Activated CD4-positive, CD25-positive, alpha-beta regulatory T cell treated with anti-CD3 and anti-CD28 coated beads, Interleukin-2, amount 50 U/mL, for 72 hours (primary cell): ENCODE data around the gene OR2AT4.
"Not testable (repeated sequence)": the region's sequence is repeated elsewhere in the genome, so short reads cannot be mapped to it uniquely, and the experiment has no call there.

Source experiments
- DNase-seq: peaks from one replicate; pipeline ENCODE4 v3.0.0; 2021

OR2AT4 gene

DNA sequence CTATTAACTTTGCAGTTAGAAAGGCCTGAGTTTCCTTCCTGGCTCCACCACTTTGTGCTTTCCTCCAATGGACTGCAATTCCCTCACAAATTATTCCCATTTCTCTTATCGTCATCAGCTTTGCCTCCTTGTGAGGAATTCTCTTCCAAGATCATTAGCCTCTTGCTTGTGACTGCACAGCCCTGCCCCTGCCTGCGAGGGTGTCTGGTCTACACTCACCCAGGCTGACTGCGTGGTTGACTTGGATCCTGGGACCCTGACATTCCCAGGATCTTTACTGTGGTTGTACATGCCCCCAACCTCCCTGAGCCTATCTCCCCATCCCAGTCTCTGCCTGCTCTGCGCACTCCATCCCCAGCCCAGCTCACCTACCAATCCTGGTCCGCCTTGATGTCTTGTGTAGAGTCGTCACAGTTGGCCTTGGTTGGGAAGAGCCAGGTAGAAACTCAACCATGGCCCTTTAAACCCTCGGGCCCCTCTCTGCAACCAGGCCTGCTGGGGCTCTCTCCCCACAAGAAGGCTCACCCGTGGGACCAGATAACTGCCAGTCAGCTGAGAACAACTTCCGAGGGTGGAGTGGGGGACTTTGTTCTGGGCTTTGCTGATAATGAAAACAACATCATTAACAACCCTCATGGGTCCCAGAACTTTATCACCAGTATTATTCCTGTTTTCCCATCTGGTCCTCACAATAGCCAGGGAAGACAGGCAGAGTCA, at the start of gene OR2AT4:
Gene OR2AT4, minus strand, starts transcription at position 421 of the 717 bp plus-strand sequence.
- DNase-seq = no peak

DNA sequence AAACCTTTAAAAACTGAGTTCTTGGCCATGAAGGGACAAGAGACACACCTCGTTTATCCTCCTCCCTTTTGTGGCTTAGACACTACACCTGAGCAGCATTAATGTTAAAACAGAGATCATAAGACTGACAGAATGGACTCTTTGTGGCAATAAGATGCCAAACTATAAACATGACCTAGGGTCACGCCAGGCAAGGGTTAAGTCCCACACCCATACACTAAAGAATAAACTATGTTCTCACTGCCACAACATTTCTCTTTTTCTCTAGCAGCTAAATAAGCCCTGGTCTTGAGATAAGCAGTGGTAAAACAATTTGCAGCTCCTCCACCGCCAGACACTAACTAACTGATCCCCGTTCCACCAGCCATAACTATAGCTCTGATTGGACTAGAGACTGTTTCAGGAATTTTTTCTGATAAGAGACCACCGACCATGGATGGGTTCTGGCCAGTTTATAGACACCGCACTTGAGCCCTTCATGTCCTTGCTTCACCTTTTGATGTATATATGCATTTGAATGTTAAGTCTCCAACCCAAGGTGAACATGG, 49.4 kb upstream of the OR2AT4 start:
- DNase-seq = no peak

DNA sequence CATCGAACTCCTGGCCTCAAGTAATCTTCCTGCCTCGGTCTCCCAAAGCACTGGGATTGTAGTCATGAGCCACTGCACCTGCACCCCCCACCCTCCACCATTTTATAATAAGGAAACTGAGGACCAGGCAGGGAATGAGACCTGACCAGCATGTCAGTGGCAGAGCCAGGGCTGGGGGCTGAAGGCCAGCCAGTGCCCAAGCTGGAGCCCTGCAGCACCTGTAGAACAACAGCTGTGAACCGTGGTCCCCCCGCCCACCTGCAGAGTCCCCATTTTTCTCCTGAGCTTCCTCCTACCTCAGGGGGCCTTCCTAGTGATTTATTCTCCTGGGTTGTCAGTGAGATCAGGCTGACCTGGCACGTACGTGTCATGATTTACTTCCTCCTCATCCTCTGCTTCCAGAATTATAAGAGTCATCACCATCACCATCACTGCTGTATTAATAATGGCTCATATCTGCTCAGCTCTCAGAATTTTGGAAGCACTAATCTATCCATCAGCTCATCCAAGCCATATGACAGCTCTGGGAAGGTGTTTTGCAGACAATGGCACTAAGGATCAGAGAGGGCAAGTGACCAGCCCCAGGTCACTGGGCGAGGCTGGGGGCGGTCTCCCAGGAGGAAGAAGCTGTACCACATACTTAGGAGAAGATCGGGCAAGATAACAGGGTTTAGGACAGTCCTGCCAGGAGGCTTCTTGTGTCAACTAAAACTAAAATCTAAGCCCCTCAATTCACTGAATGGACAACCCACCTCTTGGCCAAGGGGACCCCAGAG, 48.7 kb upstream of the OR2AT4 start:
- no peak for DNase-seq

DNA sequence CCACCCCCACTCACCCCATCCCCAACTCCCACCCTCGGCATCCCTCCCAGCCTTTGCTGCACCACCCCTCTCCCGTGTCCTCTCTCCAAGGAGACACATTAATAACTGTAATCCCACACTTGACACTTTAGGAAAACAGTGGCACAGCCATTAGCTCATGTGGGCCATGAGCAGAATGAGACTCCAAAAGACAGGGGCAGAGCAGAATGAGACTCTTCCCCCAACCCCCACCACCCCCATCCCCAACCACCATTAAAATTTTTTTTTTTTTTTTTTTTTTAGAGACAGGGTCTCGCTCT, 48.0 kb upstream of the OR2AT4 start:
- DNase-seq = no peak

DNA sequence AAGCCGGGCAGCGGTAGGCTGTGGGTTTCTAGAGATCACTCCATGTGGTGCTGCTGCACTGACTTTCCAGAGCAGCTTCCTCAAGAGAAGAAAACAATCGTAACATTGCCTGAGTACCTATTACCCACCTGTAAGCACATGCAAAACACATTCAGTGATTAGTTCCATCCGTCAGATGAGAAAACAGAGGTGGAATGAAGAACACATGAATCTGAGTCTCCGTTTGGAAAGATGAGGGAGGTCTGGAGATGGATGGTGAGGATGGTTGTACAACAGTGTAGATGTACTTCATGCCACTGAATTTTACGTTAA, 46.7 kb upstream of the OR2AT4 start:
- DNase-seq = no peak

DNA sequence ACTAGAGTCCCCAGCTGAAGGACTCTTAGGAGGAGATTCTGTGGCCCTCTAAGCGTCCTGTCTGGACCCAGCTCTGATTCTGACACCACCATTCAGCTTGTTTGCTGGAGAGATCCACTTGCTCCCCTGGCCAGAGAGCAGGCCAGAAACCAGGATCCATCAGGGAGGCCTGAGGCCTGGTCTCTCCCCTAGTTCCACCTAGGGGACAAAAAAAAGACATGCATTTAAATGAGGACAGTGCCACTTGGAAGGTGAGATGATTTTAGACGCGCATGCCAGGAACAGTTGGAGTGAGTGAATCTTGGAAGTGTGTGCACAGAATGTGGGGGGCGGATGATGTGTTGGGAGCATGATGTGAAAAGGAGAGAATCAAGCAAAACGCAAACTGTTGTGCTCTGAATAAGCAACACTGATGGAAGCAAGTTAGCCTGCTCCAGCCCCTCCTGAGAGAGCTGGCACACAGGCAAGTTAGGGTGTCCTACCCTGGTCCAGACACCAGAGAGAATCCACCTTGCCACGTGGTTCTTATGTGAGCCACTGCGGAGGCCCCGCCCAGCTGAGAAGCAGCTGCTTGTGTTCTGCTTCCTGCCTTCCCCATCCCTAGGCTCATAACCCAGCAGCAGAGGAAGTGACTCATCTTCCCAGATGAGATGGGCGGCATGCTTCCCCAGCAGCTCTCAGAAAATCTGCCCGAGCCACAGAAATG, 46.2 kb upstream of the OR2AT4 start:
- DNase-seq = peak; percentile 68

DNA sequence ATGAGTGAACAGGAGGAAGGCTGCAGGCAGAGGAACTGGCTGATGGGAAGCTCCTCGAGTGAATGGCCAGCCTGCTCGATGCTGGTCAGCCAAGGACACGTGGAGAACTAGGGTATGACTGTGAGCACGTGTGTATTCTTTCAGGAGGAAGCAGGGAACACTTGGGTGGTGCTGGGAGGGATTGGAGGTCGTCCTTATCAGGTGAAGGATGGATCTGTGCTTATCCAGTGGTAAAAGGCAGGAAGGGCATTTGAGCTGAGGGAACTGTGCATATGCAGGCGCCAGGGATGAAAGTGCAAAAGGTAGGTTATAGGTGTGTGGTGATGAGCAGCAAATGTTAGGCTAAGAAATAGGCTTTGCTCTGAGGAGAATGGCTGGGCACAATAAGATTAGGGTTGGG, 44.5 kb upstream of the OR2AT4 start:
- DNase-seq = no peak

DNA sequence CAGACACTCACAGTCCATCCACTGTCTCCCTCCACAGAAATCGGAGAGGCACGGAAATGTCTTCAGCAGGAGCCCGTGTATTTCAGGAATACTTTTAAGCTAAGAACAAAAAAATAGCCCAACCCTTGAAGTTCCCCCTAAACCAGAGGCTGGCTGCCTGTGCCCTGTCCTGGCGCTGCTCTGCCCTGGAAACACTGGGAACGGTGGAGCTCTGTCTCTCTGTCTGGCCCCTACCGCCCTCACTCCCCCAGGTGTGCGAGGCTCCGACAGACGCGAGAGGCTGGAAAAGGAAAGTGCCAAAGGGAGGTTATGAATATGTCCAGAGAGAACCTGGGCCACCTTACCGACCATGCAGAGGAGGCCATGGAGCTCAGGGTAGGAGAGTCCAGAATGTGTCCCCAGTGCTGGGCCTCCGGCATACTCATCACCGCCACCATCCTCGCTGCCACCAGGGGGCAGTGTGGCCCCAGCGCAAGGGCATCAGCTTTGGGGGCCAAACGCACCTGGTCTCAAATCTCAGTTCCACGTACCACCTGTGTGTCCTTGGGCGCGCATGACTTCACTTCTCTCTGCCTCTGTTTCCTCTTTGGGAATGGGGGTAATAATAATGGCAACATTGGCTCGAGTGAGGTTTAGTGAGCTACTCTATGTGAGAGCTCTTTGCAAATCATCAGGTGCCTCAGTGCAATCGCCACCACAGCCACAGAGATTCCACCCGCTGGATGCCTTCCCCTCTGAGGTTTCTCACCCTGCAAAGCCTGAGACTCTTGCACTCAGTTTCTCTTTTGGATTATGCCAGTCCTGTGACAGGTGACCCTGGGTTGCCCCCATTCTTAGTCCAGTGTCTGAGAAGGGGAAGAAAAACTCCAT, 43.8 kb upstream of the OR2AT4 start:
- DNase-seq = peak; percentile 83

DNA sequence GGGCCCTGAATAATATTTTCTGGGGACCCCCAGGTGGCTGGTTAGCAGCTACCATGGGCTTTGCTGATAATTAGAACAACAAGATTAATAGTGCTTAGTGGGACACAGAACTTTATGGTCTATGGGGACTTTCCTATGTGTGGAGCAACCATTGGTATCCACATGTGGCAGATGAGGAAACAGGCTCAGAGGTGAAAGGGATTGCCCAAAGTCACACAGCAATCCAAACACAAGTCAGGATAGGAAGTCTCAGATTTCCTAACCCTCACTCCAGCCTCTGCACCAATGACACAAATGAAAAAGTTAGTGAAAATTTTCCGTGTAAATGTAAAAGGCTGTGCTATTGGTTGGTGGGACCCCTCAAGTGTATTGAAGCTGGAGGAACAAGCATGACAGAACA, 39.0 kb upstream of the OR2AT4 start:
- DNase-seq = no peak

DNA sequence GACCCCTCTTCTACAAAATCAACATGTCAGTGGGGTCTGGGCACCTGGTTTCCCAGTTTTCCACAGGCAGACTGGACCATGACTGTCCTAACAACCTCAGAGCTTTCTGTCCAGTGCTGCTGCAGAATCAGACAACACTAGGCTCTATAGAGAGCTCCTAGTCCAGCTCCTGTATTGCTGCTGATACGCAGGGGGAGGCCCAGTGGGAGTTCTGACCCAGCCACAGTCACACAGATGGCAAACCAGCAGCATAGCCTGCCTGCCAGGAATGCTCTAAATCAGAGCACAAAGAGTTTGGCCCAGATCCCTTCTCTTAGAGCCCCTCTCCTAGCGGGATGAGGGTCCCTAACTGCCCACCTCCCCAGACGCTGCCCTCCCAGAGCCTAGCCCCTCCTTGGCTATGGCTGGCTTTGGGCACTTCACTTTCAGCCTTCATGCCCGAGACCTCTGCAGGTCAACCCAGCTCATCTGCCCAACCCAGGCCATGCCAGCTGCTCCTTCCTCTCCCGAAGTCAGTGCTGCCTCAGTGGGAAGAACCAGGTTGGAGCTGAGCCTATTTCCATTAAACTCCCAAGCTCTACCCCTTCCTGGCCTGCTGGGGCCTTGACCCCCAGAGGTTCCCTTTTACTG, 38.5 kb upstream of the OR2AT4 start:
- no peak for DNase-seq

DNA sequence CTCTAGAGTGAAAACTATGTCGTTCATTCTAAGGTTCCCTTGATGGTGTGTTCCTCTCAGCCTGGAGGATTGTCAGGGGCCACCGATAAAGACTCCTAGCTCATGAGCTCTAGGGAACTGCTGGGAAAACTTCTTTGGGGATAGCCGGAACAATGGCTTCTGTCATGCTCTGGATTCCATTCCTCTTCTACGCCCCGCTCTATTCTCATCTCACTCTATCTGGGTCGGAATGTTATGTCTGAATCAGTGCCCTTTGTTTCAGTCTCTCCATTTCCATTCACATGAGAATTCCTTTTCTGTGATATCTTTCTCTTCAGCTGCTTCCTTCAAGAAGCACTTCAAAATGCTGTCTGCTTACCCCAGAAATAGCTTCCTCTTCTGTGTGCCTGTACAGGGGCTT, 37.3 kb upstream of the OR2AT4 start:
- no peak for DNase-seq

DNA sequence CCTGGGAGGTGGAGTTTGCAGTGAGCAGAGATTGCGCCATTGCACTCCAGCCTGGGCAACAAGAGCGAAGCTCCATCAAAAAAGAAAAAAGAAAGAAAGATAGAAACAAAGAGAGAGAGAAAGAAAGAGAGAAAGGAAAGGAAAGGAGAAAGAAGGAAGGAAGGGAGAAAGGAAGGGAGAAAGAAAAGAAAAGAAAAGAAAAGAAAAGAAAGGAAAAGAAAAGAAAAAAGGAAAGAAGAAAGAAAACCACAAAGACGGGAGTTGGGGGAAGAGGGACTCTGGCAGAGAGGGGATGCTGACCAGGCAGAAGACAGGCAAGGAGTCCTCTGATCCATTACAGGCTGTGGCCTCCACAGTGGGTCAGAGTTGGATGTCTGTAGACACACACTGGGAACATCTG, 35.4 kb upstream of the OR2AT4 start:
- no peak for DNase-seq

DNA sequence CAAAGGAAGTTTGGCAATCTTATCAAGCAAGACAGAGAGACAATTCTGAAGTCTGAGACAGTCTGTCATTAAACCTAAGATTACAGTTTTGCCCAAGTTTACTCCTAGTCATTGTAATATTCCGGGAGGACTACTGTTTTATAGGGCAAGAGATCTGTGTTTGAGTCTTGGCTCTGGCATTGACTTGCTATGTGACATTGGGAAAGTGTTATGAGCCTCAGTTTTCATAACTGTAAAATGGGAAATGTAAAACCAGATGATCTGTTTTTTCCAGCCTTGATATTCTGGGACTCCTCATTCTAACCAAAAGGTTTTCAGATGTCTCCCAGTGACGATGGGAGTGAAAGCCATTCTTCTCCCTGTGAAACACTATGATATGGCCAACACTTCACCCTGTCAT, 29.9 kb upstream of the OR2AT4 start:
- DNase-seq = no peak

DNA sequence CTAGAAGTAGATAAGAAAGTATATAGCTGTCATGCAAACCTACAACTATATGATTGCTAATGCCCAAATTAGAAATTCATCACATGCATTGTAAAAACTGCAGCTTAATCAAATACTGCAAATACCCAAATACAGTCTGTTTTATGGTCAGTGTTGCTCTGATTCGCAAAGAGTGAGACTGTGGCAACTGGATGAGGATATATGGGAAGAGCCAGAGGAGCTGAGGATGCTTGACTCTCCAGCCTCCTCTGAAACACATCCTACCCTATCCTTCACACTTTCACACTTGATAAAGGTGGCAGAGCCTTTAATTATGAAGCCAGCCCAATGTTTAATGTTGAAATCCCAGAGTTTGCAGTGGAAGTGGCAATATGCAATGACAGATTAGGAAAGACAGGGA, 21.9 kb upstream of the OR2AT4 start:
- DNase-seq = no peak

DNA sequence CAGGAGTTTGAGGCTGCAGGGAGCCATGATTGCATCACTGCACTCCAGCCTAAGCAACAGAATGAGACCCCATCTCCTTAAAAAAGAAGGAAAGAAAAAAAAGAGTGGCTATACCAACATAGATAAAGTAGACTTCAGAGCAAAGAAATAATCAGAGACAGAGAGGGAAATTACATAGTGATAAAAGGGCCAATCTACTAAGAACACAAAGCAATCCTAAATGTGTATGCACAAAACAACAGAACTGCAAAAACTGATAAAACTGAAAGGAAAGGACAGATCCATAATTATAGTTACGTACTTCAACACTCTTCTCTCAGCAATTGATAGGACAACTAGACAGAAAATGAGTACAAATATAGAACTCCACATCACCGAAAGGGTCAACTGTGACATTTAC, 17.8 kb upstream of the OR2AT4 start:
- no peak for DNase-seq

DNA sequence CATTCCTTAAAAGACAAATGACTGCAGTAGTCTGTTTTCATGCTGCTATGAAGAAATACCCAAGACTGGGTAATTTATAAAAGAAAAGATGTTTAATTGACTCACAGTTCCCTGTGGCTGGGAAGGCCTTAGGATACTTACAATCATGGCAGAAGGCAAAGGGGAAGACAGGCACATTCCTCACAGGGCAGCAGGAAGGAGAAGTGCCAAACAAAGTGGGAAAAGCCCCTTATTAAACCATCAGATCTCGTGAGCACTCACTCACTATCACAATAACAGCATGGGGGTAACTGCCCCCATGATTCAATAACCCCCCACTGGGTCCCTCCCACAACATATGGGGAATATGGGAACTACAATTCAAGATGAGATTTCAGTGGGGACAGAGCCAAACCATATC, 16.4 kb upstream of the OR2AT4 start:
- DNase-seq = no peak

DNA sequence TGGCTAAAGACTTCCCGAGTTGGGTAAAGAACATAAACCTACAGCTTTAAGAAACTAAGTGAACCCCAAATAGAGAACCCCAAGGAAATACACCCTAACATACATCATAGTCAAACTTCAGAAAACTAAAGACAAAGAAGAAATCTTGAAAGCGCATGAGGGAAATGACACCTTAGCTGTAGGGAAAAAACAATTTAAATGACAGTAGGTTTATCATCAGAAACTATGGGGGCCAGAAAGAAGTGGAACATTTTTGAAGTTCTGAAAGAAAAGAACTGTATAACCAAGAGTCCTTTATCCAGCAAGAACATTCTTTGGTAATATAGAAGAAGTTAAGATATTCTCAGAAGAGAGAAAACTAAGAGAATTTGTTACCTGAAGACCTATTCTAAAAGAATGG, 15.5 kb upstream of the OR2AT4 start:
- DNase-seq = no peak

DNA sequence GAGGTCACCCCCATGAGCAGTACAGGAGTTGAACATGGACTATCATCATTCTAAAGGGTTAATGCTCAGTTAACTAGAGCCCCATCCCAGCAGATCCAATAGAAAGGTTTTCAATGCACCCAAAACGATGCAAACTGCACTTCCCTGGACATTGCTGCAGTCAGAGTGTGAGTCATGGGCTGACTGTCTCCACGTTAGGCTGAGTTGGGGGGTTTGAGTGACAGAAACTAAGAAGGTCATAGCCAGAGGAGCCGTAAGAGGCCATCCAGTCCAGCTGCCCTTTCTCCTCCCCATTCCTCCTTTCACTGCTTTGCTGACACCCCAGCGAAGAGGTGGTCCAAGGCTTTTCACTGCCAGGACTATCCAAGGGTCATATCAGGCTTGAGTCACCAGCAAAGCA, 10.5 kb upstream of the OR2AT4 start:
- DNase-seq = no peak

DNA sequence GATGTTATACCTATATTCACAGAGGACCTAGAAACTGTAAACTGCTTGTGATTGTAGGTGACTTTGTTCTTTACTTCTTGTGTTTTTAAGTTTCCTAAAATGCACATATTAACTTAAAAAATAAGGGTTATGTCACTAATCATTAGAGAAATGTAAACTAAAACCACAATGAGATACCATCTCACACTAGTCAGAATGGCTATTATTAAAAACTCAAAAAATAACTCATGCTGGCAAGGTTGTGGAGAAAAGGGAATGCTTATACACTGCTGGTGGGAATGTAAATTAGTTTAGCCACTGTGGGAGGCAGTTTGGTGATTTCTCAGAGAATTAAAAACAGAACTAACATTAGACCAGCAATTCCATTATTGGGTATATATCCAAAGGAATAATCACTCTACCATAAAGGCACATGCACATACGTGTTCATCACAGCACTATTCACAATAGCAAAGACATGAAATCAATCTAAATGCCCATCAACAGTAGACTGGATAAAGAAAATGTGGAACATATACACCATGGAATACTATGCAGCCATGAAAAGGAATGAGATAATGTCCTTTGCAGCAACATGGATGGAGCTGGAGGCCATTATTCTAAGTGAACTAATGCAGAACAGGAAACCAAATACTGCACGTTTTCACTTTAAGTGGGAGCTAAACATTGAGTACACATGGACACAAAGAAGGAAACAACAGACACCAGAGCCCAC, 9.4 kb upstream of the OR2AT4 start:
- DNase-seq = not testable (repeated sequence)

DNA sequence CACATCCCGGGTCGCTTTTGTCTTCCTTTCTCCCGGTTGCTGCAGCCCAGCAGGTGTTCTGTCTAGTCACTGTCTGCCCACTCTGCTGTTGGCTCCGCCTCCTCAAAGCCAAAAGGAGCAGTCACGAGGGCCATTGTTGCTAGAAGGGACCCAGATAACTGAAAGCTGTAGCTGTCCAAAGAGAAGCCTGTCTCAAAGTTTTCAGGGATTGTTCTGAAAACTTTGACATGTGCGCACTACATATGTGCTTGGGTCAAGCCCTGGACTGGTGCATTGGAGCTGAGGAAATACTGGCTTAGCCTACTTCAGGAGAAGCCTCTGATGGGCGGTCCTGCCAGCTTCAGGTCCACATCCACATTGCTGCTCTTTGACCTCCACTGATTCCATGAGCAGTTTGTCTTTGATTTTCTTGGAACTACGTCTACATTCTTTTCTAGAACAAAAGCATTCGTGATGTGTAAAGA, 8.8 kb upstream of the OR2AT4 start:
- no peak for DNase-seq

DNA sequence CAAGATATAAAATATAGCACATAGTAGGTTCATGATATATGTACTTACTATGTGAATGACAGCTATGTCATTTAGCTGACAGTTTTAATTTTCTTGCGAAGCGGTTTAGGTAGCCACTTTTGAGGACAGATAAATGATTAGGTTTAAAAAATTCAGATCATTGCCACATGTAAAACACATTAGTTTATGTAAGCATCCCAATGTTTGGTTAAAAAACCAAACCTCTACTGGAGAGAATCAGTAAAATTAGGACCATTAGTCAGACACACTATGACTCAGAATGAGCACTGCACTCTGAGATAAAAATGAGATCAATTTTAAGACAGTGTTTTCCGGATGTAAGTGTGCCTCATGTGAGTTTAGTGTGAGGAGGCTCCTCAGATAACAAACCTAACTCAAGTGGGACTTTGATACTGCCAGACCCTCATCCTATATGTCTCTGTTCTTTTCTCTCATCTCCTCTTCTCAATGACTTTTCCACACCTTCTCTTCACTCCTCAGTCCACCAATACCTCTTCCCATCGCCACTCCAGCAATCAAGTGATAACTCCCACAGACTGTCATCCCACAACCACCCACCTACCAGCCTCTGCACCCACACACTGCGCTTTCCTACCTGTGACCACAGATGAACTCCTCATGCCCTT, 6.8 kb upstream of the OR2AT4 start:
- no peak for DNase-seq
